NB4 (cell line): ENCODE data around the gene ZNF554.

Experiments
- DNase-seq: peaks from one replicate; pipeline ENCODE4 v3.0.0; 2010; ENCODE audit warnings: low read depth
- H3K4me3 ChIP-seq: one replicate; pipeline ENCODE4 v1.5.1; 2011; ENCODE audit warnings: mild to moderate bottlenecking, low read depth, low read length, moderate library complexity
- MAX ChIP-seq: IDR thresholded peaks from 2 replicates; pipeline ENCODE4 v1.6.1; 2011; ENCODE audit warnings: low read depth, low read length
- MYC ChIP-seq: IDR thresholded peaks from 2 replicates; pipeline ENCODE4 v1.6.1; 2011; ENCODE audit warnings: low read depth, low read length
- POLR2A ChIP-seq: IDR thresholded peaks from 2 replicates; pipeline ENCODE4 v1.6.1; 2011; ENCODE audit warnings: mild to moderate bottlenecking; ENCODE audit not compliant: insufficient read length; ENCODE audit errors: extremely low read depth
- TF ChIP-seq, protein P1 (sequence below): IDR thresholded peaks from one replicate; pipeline ENCODE4 v1.5.1; 2012; ENCODE audit warnings: low read depth, low read length

ZNF554 gene

DNA sequence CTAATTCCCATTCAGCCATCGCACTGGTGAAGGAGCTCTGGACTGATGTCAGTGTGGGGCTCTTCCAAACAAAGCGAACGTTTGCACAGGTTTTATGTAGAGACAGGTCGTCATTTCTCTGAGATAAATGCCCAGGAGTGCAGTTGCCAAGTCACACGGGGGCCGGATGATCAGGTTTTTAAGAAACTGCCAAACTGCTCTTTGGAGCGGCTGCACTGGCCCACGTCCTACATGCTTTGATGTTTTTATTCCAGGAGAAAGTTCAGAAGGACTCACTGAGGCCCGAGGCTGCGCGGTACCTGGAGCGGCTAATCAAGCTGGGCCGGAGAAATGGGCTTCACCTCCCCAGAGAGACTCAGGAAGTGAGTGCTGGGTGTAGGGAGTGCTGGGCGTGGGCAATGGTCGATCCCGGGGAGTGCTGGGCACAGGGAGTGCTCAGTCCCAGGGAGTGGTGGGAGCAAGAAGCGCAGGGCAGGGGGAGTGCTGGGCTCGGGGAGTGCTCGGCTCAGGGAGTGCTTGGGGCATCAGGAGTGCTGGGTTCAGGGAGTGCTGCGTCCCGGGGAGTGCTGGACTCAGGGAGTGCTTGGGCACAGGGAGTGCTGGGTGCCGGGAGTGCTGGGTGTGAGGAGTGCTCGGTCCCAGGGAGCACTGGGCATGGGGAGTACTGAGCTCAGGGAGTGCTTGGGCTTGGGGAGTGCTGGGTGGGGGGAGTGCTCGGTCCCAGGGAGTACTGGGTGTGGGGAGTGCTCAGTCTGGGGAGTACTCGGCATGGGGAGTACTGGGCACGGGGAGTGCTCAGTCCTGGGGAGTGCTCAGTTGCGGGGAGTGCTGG is 23.6 kb upstream of the ZNF554 start:
- TF ChIP-seq POLR2A (no peak), MAX (no peak), MYC (no peak)
- TF ChIP-seq, protein P1, sequence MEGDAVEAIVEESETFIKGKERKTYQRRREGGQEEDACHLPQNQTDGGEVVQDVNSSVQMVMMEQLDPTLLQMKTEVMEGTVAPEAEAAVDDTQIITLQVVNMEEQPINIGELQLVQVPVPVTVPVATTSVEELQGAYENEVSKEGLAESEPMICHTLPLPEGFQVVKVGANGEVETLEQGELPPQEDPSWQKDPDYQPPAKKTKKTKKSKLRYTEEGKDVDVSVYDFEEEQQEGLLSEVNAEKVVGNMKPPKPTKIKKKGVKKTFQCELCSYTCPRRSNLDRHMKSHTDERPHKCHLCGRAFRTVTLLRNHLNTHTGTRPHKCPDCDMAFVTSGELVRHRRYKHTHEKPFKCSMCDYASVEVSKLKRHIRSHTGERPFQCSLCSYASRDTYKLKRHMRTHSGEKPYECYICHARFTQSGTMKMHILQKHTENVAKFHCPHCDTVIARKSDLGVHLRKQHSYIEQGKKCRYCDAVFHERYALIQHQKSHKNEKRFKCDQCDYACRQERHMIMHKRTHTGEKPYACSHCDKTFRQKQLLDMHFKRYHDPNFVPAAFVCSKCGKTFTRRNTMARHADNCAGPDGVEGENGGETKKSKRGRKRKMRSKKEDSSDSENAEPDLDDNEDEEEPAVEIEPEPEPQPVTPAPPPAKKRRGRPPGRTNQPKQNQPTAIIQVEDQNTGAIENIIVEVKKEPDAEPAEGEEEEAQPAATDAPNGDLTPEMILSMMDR = no peak
- DNase-seq = no peak
- H3K4me3 ChIP-seq = no peak overlapping the region

GRCh38 chr19:2796659-2797266 is 22.9 kb upstream of the ZNF554 start:
- DNase-seq = no peak
- TF ChIP-seq, protein P1 = no peak
- TF ChIP-seq POLR2A (no peak), MYC (no peak), MAX (no peak)
- no peak overlapping the region for H3K4me3 ChIP-seq

DNA sequence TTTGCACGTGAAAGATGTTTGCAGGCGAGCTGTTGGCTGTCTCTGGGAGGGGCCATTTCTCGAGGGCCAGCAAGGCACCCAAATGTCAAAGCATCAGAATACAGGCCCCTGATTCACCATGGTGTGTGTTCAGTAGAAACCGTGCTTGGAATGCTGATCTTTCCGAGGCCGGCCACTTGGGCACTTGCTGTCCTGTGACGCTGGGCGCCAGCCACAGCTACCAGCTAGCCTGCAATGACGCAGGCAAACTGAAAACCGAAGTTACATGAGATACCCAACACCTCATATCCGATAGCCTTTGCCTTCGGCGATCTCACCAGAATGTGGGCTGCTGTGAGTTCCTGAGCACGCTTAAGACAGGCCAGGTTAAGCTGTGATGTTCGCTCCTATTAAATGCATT is 22.4 kb upstream of the ZNF554 start:
- no peak for TF ChIP-seq POLR2A
- TF ChIP-seq, protein P1 = no peak
- TF ChIP-seq MYC = no peak
- TF ChIP-seq MAX = no peak
- H3K4me3 ChIP-seq = no peak overlapping the region
- DNase-seq = no peak

- TF ChIP-seq MYC = no peak
- TF ChIP-seq MAX = no peak
- no peak for TF ChIP-seq POLR2A
- TF ChIP-seq, protein P1 = no peak
- no peak overlapping the region for H3K4me3 ChIP-seq
- no peak for DNase-seq
Observed at GRCh38 chr19:2798158-2798685, 21.4 kb upstream of the ZNF554 start.

GRCh38 chr19:2798733-2799132 is 20.9 kb upstream of the ZNF554 start:
- H3K4me3 ChIP-seq = no peak overlapping the region
- TF ChIP-seq, protein P1 = no peak
- no peak for TF ChIP-seq POLR2A
- TF ChIP-seq MYC = no peak
- no peak for TF ChIP-seq MAX
- DNase-seq = no peak
